Dedifferentiated amniotic fluid mesenchymal stem cell (primary cell): ENCODE data around the gene NUTM2D.
"Not testable (repeated sequence)": the region's sequence is repeated elsewhere in the genome, so short reads cannot be mapped to it uniquely, and the experiment has no call there.

Source experiments
- DNase-seq: peaks from one replicate; pipeline ENCODE4 v3.0.0-alpha.2; 2016; ENCODE audit errors: extremely low spot score

Gene NUTM2D

GRCh38 chr10:87357444-87357843, at the start of gene NUTM2D:
NUTM2D (plus strand) TSS chr10:87357744; CDS start chr10:87358266, 522 bp downstream.
- DNase-seq, result not testable (repeated sequence)

- DNase-seq, result not testable (repeated sequence)
These were observed 48.8 kb upstream of the NUTM2D start for GRCh38 chr10:87308702-87309101.

- not testable (repeated sequence) for DNase-seq
These were observed 47.9 kb upstream of the NUTM2D start for GRCh38 chr10:87309657-87310056.

- DNase-seq, result not testable (repeated sequence)
These were observed 46.0 kb upstream of the NUTM2D start for GRCh38 chr10:87311521-87311920.

GRCh38 chr10:87313649-87314359, 43.7 kb upstream of the NUTM2D start:
- DNase-seq, result not testable (repeated sequence)

- not testable (repeated sequence) for DNase-seq
These were observed 43.1 kb upstream of the NUTM2D start for GRCh38 chr10:87314360-87314973.

GRCh38 chr10:87321505-87321904, 36.0 kb upstream of the NUTM2D start:
- not testable (repeated sequence) for DNase-seq

- not testable (repeated sequence) for DNase-seq
These were observed 33.0 kb upstream of the NUTM2D start for GRCh38 chr10:87324559-87324958.

GRCh38 chr10:87327958-87328357, 29.6 kb upstream of the NUTM2D start:
- peak; percentile 18 for DNase-seq

- DNase-seq, result not testable (repeated sequence)
These were observed 28.4 kb upstream of the NUTM2D start for GRCh38 chr10:87329131-87329530.

- not testable (repeated sequence) for DNase-seq
These were observed 24.9 kb upstream of the NUTM2D start for GRCh38 chr10:87332687-87333086.

GRCh38 chr10:87340411-87340810, 17.1 kb upstream of the NUTM2D start:
- DNase-seq, result not testable (repeated sequence)

- not testable (repeated sequence) for DNase-seq
These were observed 15.9 kb upstream of the NUTM2D start for GRCh38 chr10:87341546-87342142.

GRCh38 chr10:87342249-87342710, 15.3 kb upstream of the NUTM2D start:
- DNase-seq, result peak; percentile 69

- DNase-seq, result peak; percentile 58
These were observed 14.8 kb upstream of the NUTM2D start for GRCh38 chr10:87342711-87343258.

GRCh38 chr10:87345743-87346142, 11.8 kb upstream of the NUTM2D start:
- not testable (repeated sequence) for DNase-seq

- not testable (repeated sequence) for DNase-seq
These were observed 7.4 kb upstream of the NUTM2D start for GRCh38 chr10:87350161-87350560.

GRCh38 chr10:87352825-87353224, 4.7 kb upstream of the NUTM2D start:
- not testable (repeated sequence) for DNase-seq

GRCh38 chr10:87355110-87355509, 2.4 kb upstream of the NUTM2D start:
- DNase-seq, result not testable (repeated sequence)

GRCh38 chr10:87358159-87358558, 615 bp downstream of the NUTM2D start:
- DNase-seq, result not testable (repeated sequence)

GRCh38 chr10:87369514-87370112, 12.1 kb downstream of the NUTM2D start:
- not testable (repeated sequence) for DNase-seq

- not testable (repeated sequence) for DNase-seq
These were observed 16.5 kb downstream of the NUTM2D start for GRCh38 chr10:87374091-87374490.
